Fibroblast of lung (primary cell): ENCODE measurements around the gene KRTDAP.

Experiments used
- CTCF ChIP-seq, 2 donors: IDR thresholded peaks in 1 of 2; conservative IDR thresholded peaks in 1 of 2; 1 replicate in 1 of 2; 2 replicates in 1 of 2; pipeline ENCODE4 v1.5.1; 2011 to 2012; ENCODE audit warnings: low read length in 2 of 2, control low read depth in 1 of 2, inconsistent platforms in 1 of 2, low read depth in 1 of 2, mild to moderate bottlenecking in 1 of 2
- EZH2 ChIP-seq: IDR thresholded peaks from 2 replicates; pipeline ENCODE4 v1.5.1; 2012; ENCODE audit warnings: low read length, control low read depth, mild to moderate bottlenecking; ENCODE audit errors: missing control alignments

GRCh38 chr19:35533201-35533821 lies 43.0 kb upstream of the KRTDAP start, which contains the start of gene GAPDHS:
- no peak for TF ChIP-seq CTCF (conservative IDR thresholded peaks at IDR 0.05 in 1 of 2, IDR thresholded peaks at IDR 0.05 in 1 of 2; ENCODE audit: low read depth in 1 of 2, low read length in 2 of 2)
- TF ChIP-seq EZH2: no peak
